ENCODE data around the gene CSK.

CSK gene

GRCh38 chr15:74762791-74763150 is 19.1 kb upstream of the CSK start:
- DNase-seq (ENCODE audit: low read depth) = no peak
- no peak overlapping the region for H3K4me3 ChIP-seq (ENCODE audit: low read depth, low read length)
- TF ChIP-seq CTCF (IDR thresholded peaks at IDR 0.05; ENCODE audit: control insufficient read depth, extremely low read depth, insufficient read depth) = no peak

DNA sequence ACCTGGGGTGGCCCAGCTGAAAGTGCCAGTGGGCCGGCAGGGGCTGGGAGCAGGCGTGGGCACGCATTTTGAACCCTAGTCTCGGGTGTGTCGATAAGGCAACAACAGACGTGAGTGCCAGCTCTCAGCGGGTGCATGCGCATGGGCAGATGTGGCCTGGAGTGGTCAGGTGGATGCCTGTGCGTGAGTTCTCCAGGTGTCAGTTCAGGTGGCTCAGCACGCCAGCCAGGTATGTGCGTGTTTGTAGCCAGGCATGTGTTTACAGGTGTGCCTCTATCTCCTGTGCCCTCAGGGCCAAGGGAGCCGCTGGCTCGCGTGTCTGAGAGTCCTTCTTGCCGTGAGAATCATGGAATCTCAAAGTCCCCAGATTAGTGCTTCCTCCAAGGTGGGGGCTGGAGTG is 18.5 kb upstream of the CSK start:
- DNase-seq (ENCODE audit: low read depth) = no peak
- H3K4me3 ChIP-seq (ENCODE audit: low read depth, low read length) = no peak overlapping the region
- TF ChIP-seq CTCF (IDR thresholded peaks at IDR 0.05; ENCODE audit: control insufficient read depth, extremely low read depth, insufficient read depth) = no peak

DNA sequence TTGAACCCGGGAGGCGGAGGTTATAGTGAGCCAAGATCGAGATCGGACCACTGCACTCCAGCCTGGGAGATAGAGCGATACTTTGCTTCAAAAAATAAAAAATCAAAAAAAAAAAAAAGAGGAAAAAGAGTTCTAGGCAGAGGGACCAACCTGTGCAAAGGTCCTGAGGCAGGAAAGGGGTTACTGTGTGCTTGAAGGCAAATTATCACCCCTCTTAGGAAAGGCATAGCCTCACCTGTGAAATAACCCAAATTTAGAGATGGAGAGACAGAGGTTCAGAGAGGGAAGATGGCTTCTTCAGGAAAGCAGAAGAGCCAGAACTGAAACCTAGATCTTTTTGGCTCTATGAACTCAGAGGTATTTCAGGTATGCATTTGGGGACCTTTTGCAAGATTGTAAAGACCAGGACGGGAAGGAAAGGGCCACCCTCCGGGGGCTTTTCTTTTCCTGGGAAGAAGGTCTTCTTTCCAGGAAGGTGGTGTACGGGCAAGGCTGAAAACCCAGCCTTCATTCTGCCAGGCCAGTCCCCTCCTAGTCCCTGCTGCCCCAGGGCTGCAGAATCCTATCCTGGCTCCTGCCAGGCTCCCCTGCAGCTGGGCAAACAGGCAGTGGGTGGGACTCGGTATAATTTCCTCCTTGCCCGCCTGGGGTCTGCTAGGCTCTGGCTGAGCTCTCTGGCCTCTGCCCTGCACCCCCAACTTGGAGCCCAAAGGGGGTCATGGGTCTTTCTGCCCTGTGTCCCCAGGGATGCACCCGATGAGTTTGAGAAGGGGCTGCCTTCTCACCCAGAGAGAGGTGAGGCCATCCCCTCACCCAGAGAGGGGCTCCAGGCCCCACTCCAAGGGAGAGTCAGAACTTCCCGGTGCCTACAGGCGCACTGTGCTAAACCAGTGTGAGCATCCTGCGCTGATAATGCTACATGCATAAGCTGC is 14.4 kb upstream of the CSK start:
- H3K4me3 ChIP-seq (ENCODE audit: low read depth, low read length) = no peak overlapping the region
- no peak for TF ChIP-seq CTCF (IDR thresholded peaks at IDR 0.05; ENCODE audit: control insufficient read depth, extremely low read depth, insufficient read depth)
- no peak for DNase-seq (ENCODE audit: low read depth)

- no peak overlapping the region for H3K4me3 ChIP-seq (ENCODE audit: low read depth, low read length)
- no peak for DNase-seq (ENCODE audit: low read depth)
- TF ChIP-seq CTCF (IDR thresholded peaks at IDR 0.05; ENCODE audit: control insufficient read depth, extremely low read depth, insufficient read depth) = no peak
Observed at GRCh38 chr15:74768099-74768770, 13.6 kb upstream of the CSK start.

GRCh38 chr15:74768771-74769342 is 13.0 kb upstream of the CSK start:
- TF ChIP-seq CTCF (IDR thresholded peaks at IDR 0.05; ENCODE audit: control insufficient read depth, extremely low read depth, insufficient read depth) = peak; percentile 82
- H3K4me3 ChIP-seq (ENCODE audit: low read depth, low read length) = no peak overlapping the region
- DNase-seq (ENCODE audit: low read depth) = no peak

GRCh38 chr15:74769463-74770025 is 12.3 kb upstream of the CSK start:
- no peak for DNase-seq (ENCODE audit: low read depth)
- TF ChIP-seq CTCF (IDR thresholded peaks at IDR 0.05; ENCODE audit: control insufficient read depth, extremely low read depth, insufficient read depth) = no peak
- no peak overlapping the region for H3K4me3 ChIP-seq (ENCODE audit: low read depth, low read length)
